IMR-90 (cell line): Measurements from ENCODE around the gene UGT3A1. TPM values are rescaled to one million over a fixed set of nuclear protein-coding genes. Genes with fewer than 3 reads are reported as not detected.

Experiments
- ATAC-seq: fragments of 200-7000 bp; cut with Tn5 transposase; 2 replicates; pipeline ENCODE4 v1.9.1; 2020; ENCODE audit warnings: low read depth, mild to moderate bottlenecking, moderate library complexity
- Bru-seq: library from RNA; stranded (reverse); fragments of 400-500 nt; gene quantifications from one replicate; lab custom pipeline; 2021; lab: Mats Ljungman, UMichigan
- BruChase-seq, 2 experiments: library from RNA; stranded (reverse); fragments of 400-500 nt; gene quantifications; one replicate each; lab custom pipeline; 2021; lab: Mats Ljungman, UMichigan
- BruUV-seq: library from RNA; stranded (reverse); fragments of 400-500 nt; replicated peaks from 2 replicates; lab custom pipeline; 2021; lab: Mats Ljungman, UMichigan
- CTCF ChIA-PET: fragments of 300-600 bp; formaldehyde crosslinking; extraction: SDS; loops from one replicate; lab custom pipeline; 2021; ENCODE audit warnings: antibody characterized with exemption; lab: Yijun Ruan, JAX
- POLR2A ChIA-PET: fragments of 300-600 bp; sonication (Branson Sonifier 250); formaldehyde crosslinking; loops from one replicate; lab custom pipeline; 2022; ENCODE audit warnings: antibody characterized with exemption; ENCODE audit not compliant: unreplicated experiment; lab: Charles Lee
- DNase-seq: peaks from one replicate; pipeline ENCODE4 v3.0.0; 2013
- H2AFZ ChIP-seq: replicated peaks from 2 replicates; pipeline ENCODE3; 2013; ENCODE audit warnings: low read length, mild to moderate bottlenecking; ENCODE audit not compliant: poor library complexity
- H2AK5ac ChIP-seq: 2 replicates; pipeline ENCODE4 v1.6.1; 2013; ENCODE audit warnings: low read depth, low read length, inconsistent platforms
- H2AK9ac ChIP-seq: replicated peaks from 2 replicates; pipeline ENCODE3; 2013; ENCODE audit warnings: mild to moderate bottlenecking, low read depth, low read length, moderate library complexity; ENCODE audit not compliant: poor library complexity
- H2BK120ac ChIP-seq: 2 replicates; pipeline ENCODE4 v1.6.1; 2013; ENCODE audit warnings: low read depth, low read length, inconsistent platforms
- H2BK15ac ChIP-seq: 3 replicates; pipeline ENCODE4 v1.6.1; 2013; ENCODE audit warnings: low read depth, low read length, inconsistent platforms
- H2BK20ac ChIP-seq: 2 replicates; pipeline ENCODE4 v1.6.1; 2013; ENCODE audit warnings: low read depth, mild to moderate bottlenecking, inconsistent platforms, low read length, moderate library complexity
- H2BK5ac ChIP-seq: 2 replicates; pipeline ENCODE4 v1.6.1; 2013; ENCODE audit warnings: mild to moderate bottlenecking, low read depth, low read length, inconsistent platforms; ENCODE audit not compliant: poor library complexity, severe bottlenecking
- H3K14ac ChIP-seq: replicated peaks from 2 replicates; pipeline ENCODE4 v1.6.1; 2013; ENCODE audit warnings: low read depth, low read length, inconsistent platforms
- H3K18ac ChIP-seq: 2 replicates; pipeline ENCODE4 v1.6.1; 2013; ENCODE audit warnings: low read depth, low read length, control low read depth
- H3K23ac ChIP-seq: 2 replicates; pipeline ENCODE4 v1.6.1; 2013; ENCODE audit warnings: low read depth, low read length, inconsistent platforms
- H3K27ac ChIP-seq: 2 replicates; pipeline ENCODE4 v1.5.1; 2013; ENCODE audit warnings: mild to moderate bottlenecking, control low read depth, low read length; ENCODE audit not compliant: insufficient read depth
- H3K27me3 ChIP-seq: 2 replicates; pipeline ENCODE4 v1.6.1; 2013; ENCODE audit warnings: low read length; ENCODE audit not compliant: control insufficient read depth, insufficient read depth
- H3K36me3 ChIP-seq: 2 replicates; pipeline ENCODE4 v1.6.1; 2013; ENCODE audit warnings: low read length, mixed read lengths; ENCODE audit not compliant: control insufficient read depth, insufficient read depth
- H3K4ac ChIP-seq: 2 replicates; pipeline ENCODE4 v1.6.1; 2013; ENCODE audit warnings: low read depth, low read length, inconsistent platforms
- H3K4me1 ChIP-seq: 2 replicates; pipeline ENCODE4 v1.6.1; 2013; ENCODE audit warnings: low read length, mixed read lengths; ENCODE audit not compliant: control insufficient read depth, insufficient read depth
- H3K4me2 ChIP-seq: 2 replicates; pipeline ENCODE4 v1.6.1; 2013; ENCODE audit warnings: low read depth, mild to moderate bottlenecking, control low read depth, low read length, moderate library complexity
- H3K4me3 ChIP-seq: 2 replicates; pipeline ENCODE4 v1.5.1; 2013; ENCODE audit warnings: low read depth, mild to moderate bottlenecking, control low read depth, low read length, moderate library complexity; ENCODE audit not compliant: insufficient read depth
- H3K56ac ChIP-seq: 2 replicates; pipeline ENCODE4 v1.6.1; 2013; ENCODE audit warnings: low read length, inconsistent platforms; ENCODE audit not compliant: insufficient read depth; ENCODE audit errors: extremely low read depth
- H3K79me1 ChIP-seq, 2 experiments: 2 replicates each; pipeline ENCODE4 v1.6.1; 2013; ENCODE audit warnings: low read length in 2 of 2, inconsistent platforms in 1 of 2, low read depth in 1 of 2
- H3K9ac ChIP-seq: 2 replicates; pipeline ENCODE4 v1.6.1; 2013; ENCODE audit warnings: low read depth, low read length, control low read depth
- H3K9me1 ChIP-seq: 2 replicates; pipeline ENCODE4 v1.6.1; 2013; ENCODE audit warnings: low read length, inconsistent platforms; ENCODE audit not compliant: insufficient read depth
- H3K9me3 ChIP-seq: 2 replicates; pipeline ENCODE4 v1.6.1; 2013; ENCODE audit warnings: low read length; ENCODE audit not compliant: control insufficient read depth, insufficient read depth
- H4K20me1 ChIP-seq: 2 replicates; pipeline ENCODE4 v1.6.1; 2013; ENCODE audit warnings: low read length, inconsistent platforms; ENCODE audit not compliant: insufficient read depth
- H4K5ac ChIP-seq: 2 replicates; pipeline ENCODE4 v1.6.1; 2013; ENCODE audit warnings: mild to moderate bottlenecking, low read depth, low read length, control low read depth
- H4K8ac ChIP-seq, 2 experiments: 2 replicates each; pipeline ENCODE4 v1.6.1; 2013; ENCODE audit warnings: low read depth in 2 of 2, low read length in 2 of 2, control low read depth in 1 of 2, inconsistent platforms in 1 of 2
- H4K91ac ChIP-seq: 2 replicates; pipeline ENCODE4 v1.6.1; 2013; ENCODE audit warnings: low read depth, low read length, inconsistent platforms; ENCODE audit not compliant: insufficient read depth
- BHLHE40 ChIP-seq: fragments of 150-350 bp; IDR thresholded peaks from 2 replicates; pipeline ENCODE4 v1.6.1; 2016; ENCODE audit warnings: mild to moderate bottlenecking, low read depth, low read length
- CEBPB ChIP-seq: IDR thresholded peaks from 2 replicates; pipeline ENCODE4 v1.6.1; 2012; ENCODE audit warnings: low read depth, low read length, improper control_type of control experiment
- CHD1 ChIP-seq: IDR thresholded peaks from 2 replicates; pipeline ENCODE4 v1.6.1; 2012; ENCODE audit warnings: low read depth, low read length, improper control_type of control experiment
- FOS ChIP-seq: fragments of 150-350 bp; IDR thresholded peaks from 2 replicates; pipeline ENCODE4 v1.6.1; 2016; ENCODE audit warnings: low read depth, low read length
- MAFK ChIP-seq: IDR thresholded peaks from 2 replicates; pipeline ENCODE4 v1.6.1; 2012; ENCODE audit warnings: low read depth, low read length, improper control_type of control experiment
- MXI1 ChIP-seq: IDR thresholded peaks from 2 replicates; pipeline ENCODE4 v1.6.1; 2012; ENCODE audit warnings: low read depth, mild to moderate bottlenecking, low read length, moderate library complexity, borderline replicate concordance
- NFE2L2 ChIP-seq: fragments of 150-350 bp; IDR thresholded peaks from 2 replicates; pipeline ENCODE4 v1.6.1; 2016; ENCODE audit warnings: low read depth, mild to moderate bottlenecking, low read length
- POLR2A ChIP-seq: IDR thresholded peaks from 2 replicates; pipeline ENCODE4 v1.6.1; 2012; ENCODE audit warnings: mild to moderate bottlenecking, low read depth, low read length
- RAD21 ChIP-seq: IDR thresholded peaks from 2 replicates; pipeline ENCODE4 v1.6.1; 2012; ENCODE audit warnings: low read length, improper control_type of control experiment
- RCOR1 ChIP-seq: IDR thresholded peaks from 2 replicates; pipeline ENCODE4 v1.6.1; 2012; ENCODE audit warnings: mild to moderate bottlenecking, low read length, improper control_type of control experiment; ENCODE audit not compliant: insufficient replicate concordance
- RFX5 ChIP-seq: IDR thresholded peaks from 2 replicates; pipeline ENCODE4 v1.8.0; 2012; ENCODE audit warnings: low read depth, mild to moderate bottlenecking, low read length, moderate library complexity
- SMC3 ChIP-seq: fragments of 150-350 bp; IDR thresholded peaks from 2 replicates; pipeline ENCODE4 v1.6.1; 2016; ENCODE audit warnings: low read depth, mild to moderate bottlenecking, antibody characterized with exemption, low read length, moderate library complexity
- WGBS, 2 experiments: methylation state at CpG; one replicate each; pipeline versions ENCODE4 v1.1.5 to v1.1.7; 2013; ENCODE audit warnings: missing lambda C conversion rate in 2 of 2; ENCODE audit not compliant: insufficient read length in 1 of 2; ENCODE audit errors: extremely low coverage in 2 of 2; 5-methylcytosine and 5-hydroxymethylcytosine counted together
- dilution Hi-C: fragments of 300-500 bp; cut with HindIII; formaldehyde crosslinking; loops from one replicate; pipeline ENCODE4 v1.14.3; 2018; ENCODE audit warnings: low sequenced_read_pairs; ENCODE audit not compliant: unreplicated experiment
- in situ Hi-C: fragments of 300-500 bp; cut with MboI; formaldehyde crosslinking; loops from 3 replicates; pipeline ENCODE4 v1.14.3; 2019; ENCODE audit warnings: low sequenced_read_pairs, inconsistent platforms, mixed read lengths
- intact Hi-C: fragments of 100-400 bp; cut with micrococcal nuclease; formaldehyde crosslinking; loops from 2 replicates; pipeline ENCODE4 v1.10.0; 2022
- long read RNA-seq: library from polyadenylated mRNA; unstranded; transcript quantifications from one replicate; pipeline ENCODE4 v2.0.0, GENCODE V29; 2021; ENCODE audit not compliant: unreplicated experiment
- polyA plus RNA-seq, 3 experiments: library from polyadenylated mRNA; depleted of rRNA; stranded (reverse); fragments of >200 nt; gene quantifications; 2 replicates each; pipeline ENCODE4 v1.2.3, GENCODE V29; 2012; ENCODE audit warnings: low replicate concordance in 1 of 3
- total RNA-seq: library from RNA; depleted of rRNA; stranded (reverse); fragments of >200 nt; gene quantifications from 2 replicates; pipeline ENCODE4 v1.2.3, GENCODE V29; 2012; rRNA removed
- TF ChIP-seq, protein P1 (sequence below): fragments of 150-350 bp; IDR thresholded peaks from 2 replicates; pipeline ENCODE4 v1.6.1; 2016; ENCODE audit warnings: low read depth, mild to moderate bottlenecking, low read length, moderate library complexity, borderline replicate concordance
- TF ChIP-seq, protein P2 (sequence below): fragments of 150-350 bp; IDR thresholded peaks from 2 replicates; pipeline ENCODE4 v1.6.1; 2017; ENCODE audit warnings: mild to moderate bottlenecking, antibody characterized with exemption, low read length, low read depth

UGT3A1 gene, protein sequence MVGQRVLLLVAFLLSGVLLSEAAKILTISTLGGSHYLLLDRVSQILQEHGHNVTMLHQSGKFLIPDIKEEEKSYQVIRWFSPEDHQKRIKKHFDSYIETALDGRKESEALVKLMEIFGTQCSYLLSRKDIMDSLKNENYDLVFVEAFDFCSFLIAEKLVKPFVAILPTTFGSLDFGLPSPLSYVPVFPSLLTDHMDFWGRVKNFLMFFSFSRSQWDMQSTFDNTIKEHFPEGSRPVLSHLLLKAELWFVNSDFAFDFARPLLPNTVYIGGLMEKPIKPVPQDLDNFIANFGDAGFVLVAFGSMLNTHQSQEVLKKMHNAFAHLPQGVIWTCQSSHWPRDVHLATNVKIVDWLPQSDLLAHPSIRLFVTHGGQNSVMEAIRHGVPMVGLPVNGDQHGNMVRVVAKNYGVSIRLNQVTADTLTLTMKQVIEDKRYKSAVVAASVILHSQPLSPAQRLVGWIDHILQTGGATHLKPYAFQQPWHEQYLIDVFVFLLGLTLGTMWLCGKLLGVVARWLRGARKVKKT
- total RNA-seq = not detected in 2 replicates
- polyA plus RNA-seq (2012; rRNA removed) = not detected in 2 replicates
- not detected in 2 replicates for polyA plus RNA-seq (2012; cell fraction: cytosol; rRNA removed)
- not detected in 2 replicates for polyA plus RNA-seq (2012; cell fraction: nucleus; rRNA removed; ENCODE audit: low replicate concordance)
- not detected for Bru-seq, nascent RNA
- BruChase-seq, experiment 1, labeled RNA remaining after a 6-hour chase = not detected
- BruChase-seq, experiment 2, labeled RNA remaining after a 2-hour chase = not detected
- long read RNA-seq = 0 reads

DNA sequence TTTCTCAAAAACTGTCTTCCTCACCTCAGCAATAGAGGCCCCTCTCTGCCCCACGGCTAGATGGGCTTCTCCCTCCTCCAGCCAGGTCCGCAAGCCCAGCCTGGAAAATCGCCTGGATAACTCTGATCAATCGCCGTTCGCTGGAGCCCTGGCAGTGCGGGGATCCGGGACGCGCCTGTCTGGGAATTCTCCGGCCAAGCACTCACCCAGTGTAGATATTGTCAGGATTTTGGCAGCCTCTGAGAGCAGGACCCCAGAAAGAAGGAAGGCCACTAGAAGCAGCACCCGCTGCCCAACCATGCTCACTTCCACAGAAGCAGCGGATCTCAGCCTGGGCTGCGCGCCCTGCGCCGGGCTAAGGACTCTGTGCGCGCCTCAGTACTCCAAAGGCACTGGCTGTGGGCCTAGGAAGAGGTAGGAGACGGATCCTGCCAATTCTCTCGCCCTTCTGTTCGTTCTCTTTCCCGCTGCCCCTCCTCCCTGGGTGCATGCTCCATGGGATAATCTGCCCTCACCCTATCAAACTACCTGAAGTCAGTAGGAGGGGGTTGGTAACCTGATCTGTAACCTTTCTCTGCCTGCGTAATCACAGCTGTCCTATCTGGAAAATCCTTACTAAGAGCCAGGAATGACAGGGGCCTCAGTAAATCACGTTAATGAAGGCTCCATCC is at the start of gene UGT3A1:
Gene UGT3A1, minus strand, starts transcription at position 450 of the 671 bp plus-strand sequence. Its CDS starts 150 bp downstream, at position 300.
- Histone ChIP-seq H3K18ac (no peak within 1 kb of the TSS), H3K14ac (no peak within 1 kb of the TSS), H3K23ac (no peak within 1 kb of the TSS), H4K8ac (no peak within 1 kb of the TSS), H4K91ac (no peak within 1 kb of the TSS), H3K4ac (no peak within 1 kb of the TSS), H4K5ac (no peak within 1 kb of the TSS), H3K9ac (no peak within 1 kb of the TSS), H3K4me3 (no peak within 1 kb of the TSS), H2AK9ac (no peak within 1 kb of the TSS), H2BK5ac (no peak within 1 kb of the TSS), H2BK120ac (no peak within 1 kb of the TSS), H3K27ac (no peak within 1 kb of the TSS), H3K9me1 (no peaks in the 10 kb centered on the region), H3K4me1 (no peaks in the 10 kb centered on the region), H3K79me1 (no peaks in the 10 kb centered on the region), H4K20me1 (no peaks in the 10 kb centered on the region), H3K9me3 (no peaks in the 10 kb centered on the region), H3K27me3 (peaks cover 2% of the 10 kb centered on the region), H2AK5ac (no peak within 1 kb of the TSS), H3K4me2 (no peak within 1 kb of the TSS), H2BK15ac (no peak within 1 kb of the TSS), H3K36me3 (no peaks in the 10 kb centered on the region), H3K56ac (no peak within 1 kb of the TSS), H2BK20ac (no peak within 1 kb of the TSS), H2AFZ (peak within 1 kb of the TSS; percentile 40)
- POLR2A ChIA-PET = no interaction called here
- CTCF ChIA-PET = no interaction called here
- dilution Hi-C loops (no loop called here), in situ Hi-C loops (no loop called here), intact Hi-C loops (no loop called here)
- BruUV-seq = no TSS peak
- WGBS, 2 experiments = 0% methylated on average over 6 of the region's 25 CpGs; no CpG with 5 or more reads in 1 of the 2 experiments
- ATAC-seq (no peak), DNase-seq (no peak)
- no peak for TF ChIP-seq FOS
- no peak for TF ChIP-seq MXI1
- TF ChIP-seq, protein P1, sequence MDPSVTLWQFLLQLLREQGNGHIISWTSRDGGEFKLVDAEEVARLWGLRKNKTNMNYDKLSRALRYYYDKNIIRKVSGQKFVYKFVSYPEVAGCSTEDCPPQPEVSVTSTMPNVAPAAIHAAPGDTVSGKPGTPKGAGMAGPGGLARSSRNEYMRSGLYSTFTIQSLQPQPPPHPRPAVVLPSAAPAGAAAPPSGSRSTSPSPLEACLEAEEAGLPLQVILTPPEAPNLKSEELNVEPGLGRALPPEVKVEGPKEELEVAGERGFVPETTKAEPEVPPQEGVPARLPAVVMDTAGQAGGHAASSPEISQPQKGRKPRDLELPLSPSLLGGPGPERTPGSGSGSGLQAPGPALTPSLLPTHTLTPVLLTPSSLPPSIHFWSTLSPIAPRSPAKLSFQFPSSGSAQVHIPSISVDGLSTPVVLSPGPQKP = no peak
- no peak for TF ChIP-seq BHLHE40
- TF ChIP-seq RFX5 = no peak
- TF ChIP-seq NFE2L2 = no peak
- TF ChIP-seq SMC3 = no peak
- TF ChIP-seq, protein P2, sequence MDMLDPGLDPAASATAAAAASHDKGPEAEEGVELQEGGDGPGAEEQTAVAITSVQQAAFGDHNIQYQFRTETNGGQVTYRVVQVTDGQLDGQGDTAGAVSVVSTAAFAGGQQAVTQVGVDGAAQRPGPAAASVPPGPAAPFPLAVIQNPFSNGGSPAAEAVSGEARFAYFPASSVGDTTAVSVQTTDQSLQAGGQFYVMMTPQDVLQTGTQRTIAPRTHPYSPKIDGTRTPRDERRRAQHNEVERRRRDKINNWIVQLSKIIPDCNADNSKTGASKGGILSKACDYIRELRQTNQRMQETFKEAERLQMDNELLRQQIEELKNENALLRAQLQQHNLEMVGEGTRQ = no peak
- TF ChIP-seq RCOR1 = no peak
- TF ChIP-seq RAD21 = no peak
- no peak for TF ChIP-seq CEBPB
- TF ChIP-seq POLR2A = no peak
- no peak for TF ChIP-seq MAFK
- TF ChIP-seq CHD1 = no peak
